Measurements from ENCODE around the gene LRRC8D.

The LRRC8D gene

GRCh38 chr1:89832496-89833127 lies 11.8 kb downstream of the LRRC8D start:
- in situ Hi-C loops (cut with MboI; ENCODE audit: low sequenced_read_pairs), result no loop called here

- in situ Hi-C loops (cut with MboI; ENCODE audit: low sequenced_read_pairs), result no loop called here
Observed at GRCh38 chr1:89833183-89834082, 12.6 kb downstream of the LRRC8D start.

- in situ Hi-C loops (cut with MboI; ENCODE audit: low sequenced_read_pairs), result no loop called here
Observed at GRCh38 chr1:89834083-89834704, 13.4 kb downstream of the LRRC8D start.

GRCh38 chr1:89836252-89837035 lies 15.6 kb downstream of the LRRC8D start:
- in situ Hi-C loops (cut with MboI; ENCODE audit: low sequenced_read_pairs), result no loop called here

GRCh38 chr1:89837036-89837481 lies 16.2 kb downstream of the LRRC8D start:
- in situ Hi-C loops (cut with MboI; ENCODE audit: low sequenced_read_pairs), result no loop called here

GRCh38 chr1:89837510-89837909 lies 16.7 kb downstream of the LRRC8D start:
- in situ Hi-C loops (cut with MboI; ENCODE audit: low sequenced_read_pairs), result no loop called here

- in situ Hi-C loops (cut with MboI; ENCODE audit: low sequenced_read_pairs), result no loop called here
Observed at GRCh38 chr1:89839516-89839915, 18.7 kb downstream of the LRRC8D start.

GRCh38 chr1:89841507-89841906 lies 20.7 kb downstream of the LRRC8D start:
- in situ Hi-C loops (cut with MboI; ENCODE audit: low sequenced_read_pairs), result no loop called here

- in situ Hi-C loops (cut with MboI; ENCODE audit: low sequenced_read_pairs), result no loop called here
Observed at GRCh38 chr1:89842567-89843272, 21.9 kb downstream of the LRRC8D start.

GRCh38 chr1:89843273-89844130 lies 22.7 kb downstream of the LRRC8D start:
- in situ Hi-C loops (cut with MboI; ENCODE audit: low sequenced_read_pairs), result no loop called here

- in situ Hi-C loops (cut with MboI; ENCODE audit: low sequenced_read_pairs), result no loop called here
Observed at GRCh38 chr1:89844241-89844807, 23.5 kb downstream of the LRRC8D start.

- in situ Hi-C loops (cut with MboI; ENCODE audit: low sequenced_read_pairs), result no loop called here
Observed at GRCh38 chr1:89844860-89845259, 24.0 kb downstream of the LRRC8D start.

- in situ Hi-C loops (cut with MboI; ENCODE audit: low sequenced_read_pairs), result no loop called here
Observed at GRCh38 chr1:89847191-89847729, 26.4 kb downstream of the LRRC8D start.

GRCh38 chr1:89850844-89851415 lies 30.1 kb downstream of the LRRC8D start:
- in situ Hi-C loops (cut with MboI; ENCODE audit: low sequenced_read_pairs), result no loop called here

GRCh38 chr1:89854140-89854539 lies 33.3 kb downstream of the LRRC8D start:
- in situ Hi-C loops (cut with MboI; ENCODE audit: low sequenced_read_pairs), result no loop called here

- in situ Hi-C loops (cut with MboI; ENCODE audit: low sequenced_read_pairs), result no loop called here
Observed at GRCh38 chr1:89855413-89856123, 34.7 kb downstream of the LRRC8D start.

- in situ Hi-C loops (cut with MboI; ENCODE audit: low sequenced_read_pairs), result no loop called here
Observed at GRCh38 chr1:89863165-89863830, 42.5 kb downstream of the LRRC8D start.

Measured in hTERT RPE-1 (cell line).